Activated T-helper 9 cell treated with anti-CD3 and anti-CD28 coated beads, Interleukin-2, amount 50 U/mL, for 16 hours (primary cell): ENCODE measurements around the gene COL9A3.
"Not testable (repeated sequence)": the region's sequence is repeated elsewhere in the genome, so short reads cannot be mapped to it uniquely, and the experiment has no call there.

Experiments
- DNase-seq: peaks from one replicate; pipeline ENCODE4 v3.0.0-alpha.2; 2020; ENCODE audit warnings: low read depth

COL9A3 gene

DNA sequence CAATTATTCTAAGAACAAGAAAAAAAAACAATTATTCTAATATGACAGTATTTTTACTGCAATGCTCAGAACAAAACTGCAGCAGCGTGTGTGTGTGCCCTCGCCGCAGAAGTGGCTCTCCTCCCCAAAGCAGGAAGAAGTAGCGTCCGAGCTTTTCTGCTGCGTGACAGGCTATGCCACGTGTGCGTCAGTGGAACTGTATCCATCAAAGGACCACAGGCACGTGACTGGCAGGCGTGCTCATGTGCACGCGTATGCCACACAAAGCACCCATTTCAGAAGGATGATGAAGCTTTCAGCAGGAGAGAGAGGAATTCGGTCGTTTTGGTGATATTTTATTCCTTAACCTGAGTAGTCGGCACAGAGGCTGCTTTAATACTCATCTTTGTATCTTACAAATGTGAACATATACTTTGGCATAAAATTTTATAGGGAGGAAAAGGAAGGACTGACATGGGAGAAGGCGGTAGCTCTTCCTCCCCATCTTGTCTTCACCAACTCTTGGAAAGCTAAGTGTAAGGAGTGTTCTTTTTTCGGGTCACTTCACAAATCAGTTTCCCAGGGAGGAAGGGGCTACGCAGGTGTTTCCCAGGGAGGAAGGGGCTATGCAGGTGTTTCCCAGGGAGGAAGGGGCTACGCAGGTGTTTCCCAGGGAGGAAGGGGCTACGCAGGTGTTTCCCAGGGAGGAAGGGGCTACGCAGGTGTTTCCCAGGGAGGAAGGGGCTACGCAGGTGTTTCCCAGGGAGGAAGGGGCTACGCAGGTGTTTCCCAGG, 41.4 kb downstream of the COL9A3 start:
- no peak for DNase-seq

DNA sequence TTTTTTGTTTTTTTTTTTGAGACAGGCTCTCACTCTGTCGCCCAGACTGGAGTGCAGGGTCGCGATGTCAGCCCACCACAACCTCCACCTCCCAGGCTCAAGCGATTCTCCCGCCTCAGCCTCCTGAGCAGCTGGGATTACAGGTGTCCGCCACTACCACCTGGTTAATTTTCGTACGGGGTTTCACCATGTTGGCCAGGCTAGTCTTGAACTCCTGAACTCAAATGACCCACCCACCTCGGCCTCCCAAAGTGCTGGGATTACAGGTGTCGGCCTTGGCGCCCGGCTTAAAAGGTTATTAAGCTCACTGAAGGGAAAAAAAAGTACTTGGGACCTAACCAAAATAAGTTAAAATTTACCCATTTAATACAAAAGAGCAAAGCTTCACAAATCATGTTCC, 42.9 kb downstream of the COL9A3 start:
- DNase-seq = no peak

DNA sequence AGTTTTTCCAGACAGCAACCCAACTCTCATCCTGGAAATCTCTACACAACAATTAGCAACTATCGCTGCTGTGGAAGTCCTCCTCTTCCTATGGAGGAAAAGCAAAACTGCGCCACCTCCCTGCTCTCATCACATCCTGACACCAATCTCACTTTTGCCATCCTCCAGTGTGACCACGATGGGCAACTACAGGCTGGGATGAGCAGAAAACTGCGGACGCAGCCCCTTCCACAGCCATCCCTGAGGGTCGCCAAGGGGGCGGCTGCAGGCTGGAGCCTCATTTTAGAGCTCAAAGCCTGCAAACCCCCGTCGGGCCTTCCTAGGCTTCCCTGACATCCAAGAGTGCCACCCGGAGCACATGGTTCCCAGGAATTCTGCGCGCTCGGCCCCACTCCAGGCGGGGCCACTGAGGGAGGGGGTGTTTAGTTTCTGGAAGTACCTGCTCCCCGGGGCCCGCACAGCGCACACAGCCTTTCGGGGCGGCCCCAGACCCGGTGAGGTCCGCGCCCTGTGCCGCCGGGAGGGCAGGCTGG, 43.6 kb downstream of the COL9A3 start:
- DNase-seq = no peak

DNA sequence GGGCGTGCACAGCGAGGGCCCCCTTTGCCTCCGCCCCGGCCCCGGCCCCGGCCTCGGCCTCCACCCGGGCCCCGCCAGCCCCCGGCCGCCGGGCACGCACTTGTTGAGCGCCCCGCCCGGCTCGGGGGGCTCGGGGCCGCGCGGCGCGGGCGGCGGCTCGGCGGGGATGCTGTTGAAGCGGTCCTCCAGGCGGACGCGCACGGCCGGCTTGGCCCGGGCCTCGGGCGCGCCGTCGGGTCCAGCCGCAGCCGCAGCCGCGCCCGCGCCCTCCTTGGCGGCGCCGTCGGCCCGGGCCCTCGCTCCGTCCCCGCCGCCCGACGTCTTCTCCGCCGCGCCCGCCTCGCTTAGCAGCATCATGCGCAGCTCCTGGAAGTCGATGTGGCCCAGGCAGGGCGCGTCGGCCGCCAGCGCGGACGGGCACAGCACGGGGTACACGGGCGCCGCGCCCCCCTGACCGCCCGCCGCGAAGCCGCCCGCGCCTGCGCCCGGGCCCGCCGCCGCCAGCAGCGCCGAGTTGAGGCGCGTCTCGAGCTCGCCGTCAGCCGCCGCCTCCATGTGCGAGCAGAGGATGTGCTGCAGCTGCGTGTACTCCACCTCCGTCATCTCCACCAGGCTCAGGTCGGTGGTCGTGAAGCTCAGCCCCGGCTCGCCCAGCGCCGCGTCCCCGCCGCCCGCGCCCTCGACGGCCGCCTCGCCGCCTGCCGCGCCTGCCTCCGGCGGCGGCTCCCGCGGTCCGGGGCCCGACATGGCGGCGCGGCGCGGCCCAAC, 44.3 kb downstream of the COL9A3 start:
- peak; percentile 23 for DNase-seq

DNA sequence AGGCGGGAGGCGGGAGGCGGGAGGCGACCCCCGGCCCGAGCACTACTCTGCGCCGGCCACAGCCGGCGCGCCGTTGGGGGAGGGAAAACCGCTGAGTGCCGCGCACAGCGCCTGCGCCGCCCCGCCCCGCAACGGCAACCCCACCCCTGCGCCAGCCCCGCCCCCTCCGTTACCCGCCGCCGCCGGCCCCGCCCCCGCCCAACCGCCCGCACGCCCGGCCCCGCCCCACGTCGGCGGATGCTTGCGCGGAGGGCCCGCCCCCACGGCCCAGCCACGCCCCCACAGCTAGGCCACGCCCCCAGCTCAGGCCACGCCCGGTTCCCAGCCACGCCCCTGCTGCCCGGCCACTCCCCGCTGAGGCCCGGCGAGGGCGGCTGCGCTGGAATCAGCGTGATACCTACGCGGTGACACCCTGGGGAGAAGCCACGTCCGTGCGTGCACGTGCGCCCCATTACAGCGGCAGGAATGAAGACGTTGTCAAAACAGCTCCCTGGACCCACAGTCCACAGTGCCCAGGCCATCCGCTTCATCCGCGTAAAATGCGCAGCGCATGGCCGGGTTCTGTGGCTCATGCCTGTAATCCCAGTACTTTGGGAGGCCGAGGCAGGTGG, 45.0 kb downstream of the COL9A3 start, which contains the start of gene TCFL5:
TCFL5 (minus strand) TSS at position 97 of the 611 bp plus-strand sequence. CDS start 152 bp downstream, outside the sequence.
- peak; percentile 91 for DNase-seq

DNA sequence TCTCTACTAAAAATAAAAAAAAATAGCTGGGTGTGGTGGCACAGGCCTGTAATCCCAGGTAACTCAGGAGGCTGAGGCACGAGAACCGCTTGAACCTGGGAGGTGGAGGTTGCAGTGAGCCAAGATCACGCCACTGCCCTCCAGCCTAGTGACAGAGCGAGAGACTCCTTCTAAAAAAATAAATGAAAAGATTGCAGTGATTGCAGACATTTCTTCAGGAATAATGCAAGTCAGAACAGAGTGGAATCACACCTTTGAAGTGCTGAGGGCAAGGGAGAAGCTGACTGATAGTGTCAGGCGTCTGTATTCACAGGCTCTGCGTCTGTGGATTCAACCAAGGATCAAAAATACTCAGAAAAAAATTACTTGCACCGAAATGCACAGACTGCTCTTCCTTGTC, 47.4 kb downstream of the COL9A3 start:
- DNase-seq = no peak

DNA sequence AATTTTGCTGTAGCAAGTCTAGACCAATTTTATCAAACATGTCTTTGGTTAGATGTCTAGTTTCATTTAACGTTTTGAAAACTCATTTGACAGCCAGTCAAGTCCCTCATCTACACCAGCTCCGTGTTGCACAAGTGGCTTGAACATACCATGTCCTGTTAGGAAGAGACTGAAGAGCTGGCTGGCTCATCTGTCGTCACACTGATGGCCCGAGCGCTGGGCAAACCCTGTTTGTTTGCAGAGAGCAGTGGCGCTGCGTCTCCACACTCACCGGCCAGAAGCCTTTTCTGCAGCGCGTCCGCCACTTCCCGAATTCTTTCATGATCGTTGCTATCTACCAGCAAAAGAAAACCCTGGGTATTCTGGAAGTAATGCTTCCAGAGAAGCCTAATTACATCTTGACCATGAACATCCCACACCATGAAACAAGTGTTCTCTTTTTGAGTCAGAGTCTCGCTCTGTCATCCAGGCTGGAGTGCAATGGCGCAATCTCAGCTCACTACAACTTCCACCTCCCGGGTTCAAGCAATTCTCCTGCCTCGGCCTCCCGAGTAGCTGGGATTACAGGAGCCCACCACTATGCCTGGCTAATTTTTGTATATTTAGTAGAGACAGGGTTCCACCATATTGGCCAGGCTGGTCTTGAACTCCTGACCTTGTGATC, 55.5 kb downstream of the COL9A3 start:
- DNase-seq = no peak

DNA sequence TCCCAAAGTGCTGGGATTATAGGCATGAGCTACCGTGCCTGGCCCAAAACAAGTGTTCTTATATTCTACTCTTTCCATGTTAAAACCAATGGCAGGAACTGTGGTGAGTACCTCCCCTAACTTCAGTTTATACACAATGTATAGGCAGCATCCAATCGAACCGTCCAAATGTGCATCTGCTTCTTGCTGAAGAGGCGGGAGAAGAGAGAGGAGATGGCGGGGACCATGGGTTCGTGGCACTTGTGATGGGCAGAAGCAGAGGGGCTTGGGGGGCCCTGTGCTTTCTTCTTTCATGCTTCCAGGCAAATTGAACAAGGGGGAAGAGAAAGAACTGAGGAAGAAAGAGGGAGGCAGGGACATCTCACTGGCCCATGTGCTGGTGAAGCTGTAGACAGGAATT, 56.0 kb downstream of the COL9A3 start:
- no peak for DNase-seq

DNA sequence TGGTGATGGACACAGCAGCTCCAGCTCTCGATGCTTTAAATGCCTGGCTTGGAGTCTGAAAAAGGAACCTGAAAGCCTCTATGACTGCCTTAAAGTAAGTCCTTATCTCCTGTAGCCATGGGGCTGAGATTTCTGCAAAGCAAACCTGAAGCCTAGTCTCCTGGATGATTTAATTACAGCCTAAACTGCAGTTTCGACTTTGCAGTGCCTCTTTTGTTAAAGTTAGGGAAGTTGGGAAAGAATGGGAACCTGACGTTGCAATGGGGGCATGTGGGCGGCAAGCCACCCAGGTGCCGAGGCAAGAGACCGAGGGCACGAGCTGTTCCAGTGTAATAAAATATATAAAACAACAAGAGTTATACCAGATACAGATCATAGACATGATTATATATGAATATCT, 56.4 kb downstream of the COL9A3 start:
- DNase-seq = no peak

DNA sequence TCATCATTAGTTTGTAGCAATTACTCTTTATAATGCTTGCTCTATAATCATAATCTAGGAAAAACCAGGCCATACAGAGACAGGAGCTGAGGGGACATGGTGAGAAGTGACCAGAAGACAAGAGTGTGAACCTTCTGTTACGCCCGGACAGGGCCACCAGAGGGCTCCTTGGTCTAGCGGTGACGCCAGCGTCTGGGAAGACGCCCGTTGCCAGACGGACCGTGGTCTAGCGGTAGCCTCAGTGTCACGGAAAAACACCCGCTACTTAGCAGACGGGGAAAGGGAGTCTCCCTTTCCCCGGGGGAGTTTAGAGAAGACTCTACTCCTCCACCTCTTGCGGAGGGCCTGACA, 56.8 kb downstream of the COL9A3 start:
- DNase-seq = not testable (repeated sequence)

DNA sequence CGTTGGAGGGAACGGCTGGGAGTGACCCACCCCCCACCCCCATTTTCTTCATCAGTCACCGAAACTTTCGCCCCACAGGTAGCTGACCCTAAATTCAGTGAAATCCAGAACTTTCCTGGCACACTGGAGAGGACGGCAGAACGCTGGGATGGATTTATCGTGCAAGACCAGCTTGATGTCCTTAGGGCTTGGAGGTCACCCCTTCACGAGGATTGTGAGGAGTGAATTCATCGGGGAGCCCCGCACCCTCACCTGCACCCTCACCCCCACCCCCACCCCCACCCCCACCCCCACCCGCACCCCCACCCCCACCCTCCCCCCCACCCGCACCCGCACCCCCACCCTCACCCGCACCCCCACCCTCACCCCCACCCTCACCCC, 58.1 kb downstream of the COL9A3 start:
- DNase-seq = no peak

DNA sequence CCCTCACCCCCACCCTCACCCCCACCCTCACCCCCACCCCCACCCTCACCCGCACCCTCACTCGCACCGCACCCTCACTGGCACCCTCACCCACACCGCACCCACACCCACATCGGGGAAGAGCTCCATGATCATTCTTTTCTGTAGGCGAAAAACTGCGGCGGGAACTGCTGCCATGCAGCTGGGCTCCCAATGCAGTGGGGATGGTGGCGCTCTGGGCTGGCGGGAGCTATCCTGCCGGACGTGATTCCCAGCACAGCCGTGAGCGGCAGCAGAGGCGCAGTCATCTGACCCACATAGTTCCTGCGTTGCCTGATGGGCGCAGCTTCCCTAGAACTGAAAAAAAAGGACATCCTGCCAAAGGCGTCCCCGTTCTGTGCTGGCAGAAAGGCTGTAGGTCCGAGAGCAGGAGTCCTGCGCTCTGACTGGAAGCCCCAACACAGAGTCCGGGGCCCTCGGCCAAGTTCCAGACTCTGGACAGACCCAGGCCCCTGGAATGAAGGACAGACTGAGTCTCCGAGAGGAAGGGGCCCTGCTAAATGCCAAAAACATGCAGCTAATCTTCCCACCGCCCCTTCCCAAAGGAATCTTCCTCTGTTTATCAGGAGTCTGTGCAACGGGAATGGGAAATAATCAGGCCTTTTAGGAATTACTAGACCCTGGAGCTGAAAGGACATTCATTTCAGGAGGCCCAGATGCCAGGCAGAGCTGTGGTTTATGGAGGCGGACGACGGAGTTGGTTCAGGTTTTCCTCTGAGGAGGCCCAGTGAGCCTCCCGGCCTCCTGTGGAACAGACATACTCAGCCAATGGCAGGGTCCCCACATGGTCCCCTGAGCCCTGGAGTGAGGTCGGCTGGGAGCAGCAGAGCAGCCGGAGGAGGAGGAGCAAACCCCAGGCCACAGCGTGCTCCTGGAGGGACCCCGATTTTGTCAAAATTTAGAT, 58.8 kb downstream of the COL9A3 start:
- no peak for DNase-seq

DNA sequence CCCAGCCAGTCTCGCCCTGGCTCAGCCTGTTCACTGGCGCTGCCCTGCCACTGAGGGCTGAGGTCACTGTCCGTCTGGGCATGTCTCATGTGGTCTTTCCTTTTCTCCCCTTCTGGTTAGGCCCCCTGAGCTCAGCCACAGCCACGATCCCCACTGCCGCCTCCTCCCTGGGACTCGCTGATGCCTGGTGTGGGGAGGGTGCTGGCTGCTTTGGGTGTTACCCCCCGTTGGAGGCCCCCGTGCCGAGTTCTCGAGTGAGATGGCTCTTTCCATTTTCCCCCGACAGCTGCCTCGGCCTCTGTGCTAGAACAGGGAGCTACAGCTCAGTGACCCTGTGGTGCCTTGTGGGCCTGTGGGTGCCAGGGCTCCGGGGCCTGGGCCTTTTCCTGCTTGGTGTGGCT, 59.7 kb downstream of the COL9A3 start:
- DNase-seq = no peak

DNA sequence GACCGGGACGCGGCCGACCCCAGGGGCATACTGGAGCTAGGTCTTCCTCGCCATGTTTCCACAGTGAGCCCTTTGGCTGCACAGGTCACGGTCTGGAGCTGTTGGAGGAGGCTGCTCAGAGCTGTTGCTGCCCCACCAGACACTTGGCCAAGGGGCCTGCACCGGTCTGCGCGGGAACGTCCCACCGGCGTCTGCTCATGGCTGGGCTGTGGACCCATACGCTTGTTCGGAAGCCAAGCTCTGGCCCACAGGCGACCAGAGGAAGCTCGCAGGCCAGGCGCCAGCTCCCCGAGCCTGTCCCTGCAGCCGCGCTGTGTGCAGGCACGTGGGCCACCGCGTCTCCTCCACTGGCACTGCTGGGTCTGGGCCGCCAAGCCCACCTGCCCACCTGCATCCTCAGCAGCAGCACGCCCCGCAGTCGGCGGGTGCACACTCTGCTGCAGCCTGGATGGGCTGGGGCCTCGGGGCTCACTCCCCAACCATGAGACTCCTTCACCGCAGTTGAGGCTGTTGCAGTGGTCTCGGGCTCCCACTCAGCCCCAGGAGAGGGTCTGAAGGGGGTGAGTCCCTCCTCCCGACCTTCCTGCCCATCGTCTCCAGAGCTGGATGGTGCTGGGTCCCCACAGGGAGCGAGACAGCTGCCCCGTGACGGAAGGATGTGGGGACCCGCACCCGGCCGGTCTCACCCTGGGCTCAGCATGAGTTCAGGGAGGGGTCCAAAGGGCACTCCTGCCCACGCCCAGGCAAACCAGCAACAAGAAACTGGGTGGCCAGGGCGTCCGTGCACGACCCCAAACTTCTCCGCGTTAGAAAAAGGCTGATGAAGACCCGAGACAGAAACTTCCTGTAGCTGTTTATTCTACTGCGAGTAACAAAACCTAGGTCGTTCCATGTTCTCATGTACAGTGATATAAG, 60.3 kb downstream of the COL9A3 start:
- no peak for DNase-seq

DNA sequence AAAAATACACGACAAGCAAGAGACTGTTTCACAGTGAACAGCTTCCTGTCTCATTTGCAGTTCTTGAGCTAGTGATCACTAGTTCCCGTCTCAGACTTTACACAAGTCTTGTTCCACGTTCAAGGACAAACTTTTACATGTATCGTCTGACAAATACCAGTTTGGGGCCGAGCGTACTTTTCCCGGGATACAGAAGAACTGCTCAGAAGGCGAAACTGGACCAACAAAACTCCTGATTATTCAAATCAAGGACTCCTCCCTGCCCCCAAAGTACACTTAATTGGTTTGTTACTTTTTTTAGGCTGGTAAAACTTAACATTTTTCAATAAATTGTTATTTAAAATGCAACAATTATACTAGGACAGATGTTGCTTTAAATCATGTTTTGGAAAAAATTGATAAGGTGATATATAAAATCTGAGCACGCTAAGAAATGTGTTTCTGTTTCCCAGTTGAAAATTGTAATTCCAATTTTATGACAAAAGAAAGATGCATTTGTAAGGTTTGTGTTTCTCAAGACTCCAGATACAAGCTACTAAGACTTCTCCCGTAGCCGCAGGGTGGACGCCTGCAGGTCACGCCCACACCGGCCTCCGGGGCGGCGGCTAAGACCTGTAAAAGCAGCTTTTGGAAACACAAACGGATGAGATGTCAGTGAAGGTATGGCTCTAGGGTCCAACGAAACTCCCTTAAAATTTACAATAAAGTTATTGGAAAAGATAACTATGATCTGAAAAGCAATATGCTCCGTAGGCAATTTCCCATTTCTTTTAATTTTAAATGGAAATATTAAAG, 61.6 kb downstream of the COL9A3 start:
- DNase-seq = no peak

DNA sequence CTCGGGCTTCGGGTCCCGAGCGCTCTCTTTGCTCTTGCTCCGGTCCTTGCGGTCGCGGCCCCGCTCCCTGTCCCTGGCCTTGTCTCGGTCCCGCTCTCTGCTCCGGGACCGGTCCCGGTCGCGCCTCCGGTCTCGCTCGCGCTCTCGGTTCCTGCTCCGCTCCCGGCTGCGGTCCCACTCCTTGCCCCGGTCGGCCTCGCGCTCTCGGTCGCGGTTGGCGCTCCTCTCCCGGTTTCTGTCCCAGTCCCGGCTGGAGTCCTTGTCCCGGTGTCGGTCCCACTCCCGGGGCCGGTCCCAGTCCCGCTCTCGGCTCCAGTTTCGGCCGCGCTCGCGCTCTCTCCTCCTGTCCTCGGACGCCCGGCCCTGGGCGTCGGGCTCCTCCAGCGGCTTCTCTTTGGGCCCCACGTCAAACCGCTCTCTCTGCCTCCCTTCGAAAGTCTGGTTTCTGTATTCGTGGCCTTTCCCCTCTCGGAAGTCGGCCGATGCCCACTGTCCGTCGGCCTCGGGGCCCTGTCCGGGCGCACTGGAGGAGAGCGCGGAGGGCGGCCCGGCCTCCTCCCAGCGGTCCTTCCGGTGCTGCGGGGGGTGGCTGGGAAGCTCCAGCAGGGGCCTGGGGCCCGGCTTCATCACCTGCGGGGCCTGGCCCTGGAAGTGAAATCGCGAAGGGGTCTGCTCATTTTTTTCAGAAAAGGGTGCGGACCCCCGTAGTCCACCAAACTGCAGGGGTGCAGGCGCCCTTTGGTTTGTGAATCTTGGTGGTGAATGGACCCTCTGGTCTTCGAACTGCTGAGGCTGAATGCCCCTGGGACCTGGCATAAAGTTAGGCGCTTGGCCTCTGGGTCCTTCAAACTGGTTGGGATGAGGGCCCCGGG, 62.7 kb downstream of the COL9A3 start:
- DNase-seq = no peak

DNA sequence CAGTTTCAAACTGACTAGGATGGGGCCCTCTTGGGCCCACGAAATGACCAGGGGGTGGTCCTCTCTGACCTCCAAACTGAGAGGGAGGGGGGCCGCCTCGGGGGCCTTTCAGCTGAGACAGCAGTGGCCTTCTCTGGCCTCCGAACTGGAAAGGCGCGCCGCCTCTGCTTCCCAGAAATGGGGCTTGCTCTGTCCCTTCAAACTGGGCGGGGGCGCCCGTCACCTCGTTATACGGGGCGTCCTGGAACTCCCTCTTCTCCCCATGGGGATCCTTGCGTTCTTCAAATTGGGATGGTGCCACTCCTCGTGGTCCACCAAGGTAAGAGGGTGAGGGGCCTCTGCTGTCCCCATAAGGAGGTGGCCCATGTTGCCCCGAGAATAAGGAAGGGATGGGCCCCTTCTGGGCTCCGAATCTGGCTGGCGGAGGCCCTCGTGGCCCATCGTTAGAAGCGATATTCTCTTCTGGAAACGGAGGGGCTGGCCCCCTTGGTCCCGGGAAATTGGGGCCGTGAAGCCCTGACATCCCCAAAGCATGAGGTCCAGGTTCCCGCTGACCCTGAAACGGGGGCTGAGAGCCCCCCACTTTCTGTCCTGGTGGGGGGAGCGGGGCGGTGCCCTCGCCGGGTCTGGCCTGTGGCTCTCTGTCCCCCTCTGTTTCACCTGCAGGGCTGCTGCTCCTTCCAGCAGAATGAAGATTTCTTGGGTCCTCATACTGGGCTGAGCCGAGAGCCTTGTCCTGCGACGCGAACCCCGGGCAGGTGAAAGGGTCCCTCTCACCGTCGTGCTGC, 63.5 kb downstream of the COL9A3 start:
- DNase-seq = no peak
